ENCODE measurements around the gene PPP6R2.

The PPP6R2 gene

DNA sequence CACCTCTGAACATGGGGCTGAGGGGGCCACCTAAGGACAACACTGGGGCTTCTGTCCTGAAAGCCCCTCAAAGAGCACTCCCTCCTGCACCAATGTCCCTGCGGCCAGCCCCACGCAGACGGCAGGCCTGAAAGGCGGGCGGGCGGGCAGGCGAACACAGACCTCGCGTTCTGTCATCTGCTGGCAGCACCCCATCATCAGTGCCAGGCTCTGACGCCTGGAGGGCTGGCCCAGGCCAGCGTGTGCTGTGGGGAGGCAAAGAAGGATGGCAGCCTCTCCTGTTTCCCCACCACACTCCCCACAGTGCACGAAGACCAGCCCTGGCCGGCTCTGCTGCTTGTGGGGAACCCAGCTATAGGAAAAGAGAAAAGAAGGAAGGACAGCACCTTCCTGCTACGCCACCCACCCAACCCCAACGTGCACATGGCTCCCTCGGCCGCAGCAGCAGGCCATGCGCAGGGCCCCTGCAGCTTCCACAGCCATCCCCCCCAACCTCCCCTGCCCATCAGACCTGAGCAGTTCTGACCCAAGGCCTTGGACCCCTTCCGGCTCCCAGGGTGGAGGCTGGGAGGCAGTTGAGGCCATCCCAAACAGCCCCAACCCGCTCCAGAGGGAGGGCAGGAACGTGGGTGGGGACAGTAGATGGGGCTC is 128.2 kb downstream of the PPP6R2 start:
- H3K27ac ChIP-seq = no peak overlapping the region
- H3K4me3 ChIP-seq = no peak overlapping the region
- TF ChIP-seq, protein P1, sequence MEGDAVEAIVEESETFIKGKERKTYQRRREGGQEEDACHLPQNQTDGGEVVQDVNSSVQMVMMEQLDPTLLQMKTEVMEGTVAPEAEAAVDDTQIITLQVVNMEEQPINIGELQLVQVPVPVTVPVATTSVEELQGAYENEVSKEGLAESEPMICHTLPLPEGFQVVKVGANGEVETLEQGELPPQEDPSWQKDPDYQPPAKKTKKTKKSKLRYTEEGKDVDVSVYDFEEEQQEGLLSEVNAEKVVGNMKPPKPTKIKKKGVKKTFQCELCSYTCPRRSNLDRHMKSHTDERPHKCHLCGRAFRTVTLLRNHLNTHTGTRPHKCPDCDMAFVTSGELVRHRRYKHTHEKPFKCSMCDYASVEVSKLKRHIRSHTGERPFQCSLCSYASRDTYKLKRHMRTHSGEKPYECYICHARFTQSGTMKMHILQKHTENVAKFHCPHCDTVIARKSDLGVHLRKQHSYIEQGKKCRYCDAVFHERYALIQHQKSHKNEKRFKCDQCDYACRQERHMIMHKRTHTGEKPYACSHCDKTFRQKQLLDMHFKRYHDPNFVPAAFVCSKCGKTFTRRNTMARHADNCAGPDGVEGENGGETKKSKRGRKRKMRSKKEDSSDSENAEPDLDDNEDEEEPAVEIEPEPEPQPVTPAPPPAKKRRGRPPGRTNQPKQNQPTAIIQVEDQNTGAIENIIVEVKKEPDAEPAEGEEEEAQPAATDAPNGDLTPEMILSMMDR (IDR thresholded peaks at IDR 0.05) = no peak
- no peak for DNase-seq (ENCODE audit: low spot score)

DNA sequence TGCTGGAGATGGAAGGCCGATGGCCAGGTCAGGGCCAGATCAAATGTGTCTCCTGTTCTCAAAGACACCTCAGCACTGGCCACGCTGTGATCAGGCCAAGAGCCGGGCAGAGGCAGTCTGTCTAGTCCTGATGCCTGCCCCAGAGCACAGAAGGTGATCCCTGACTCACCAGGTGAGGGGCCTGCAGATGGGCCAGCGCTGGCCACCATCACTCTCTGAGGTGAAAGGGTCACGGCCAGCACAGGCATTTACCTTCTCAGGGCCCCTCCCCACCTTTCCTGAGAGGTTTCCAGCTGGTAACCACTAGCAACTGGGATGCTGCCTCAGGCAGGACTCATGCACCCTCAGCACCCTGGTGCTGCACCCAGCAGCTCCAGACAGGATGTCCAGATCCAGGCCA is 128.8 kb downstream of the PPP6R2 start:
- TF ChIP-seq, protein P1 (IDR thresholded peaks at IDR 0.05) = no peak
- Histone ChIP-seq H3K4me3 (peak overlapping the region; percentile 92), H3K27ac (no peak overlapping the region)
- DNase-seq (ENCODE audit: low spot score) = no peak

DNA sequence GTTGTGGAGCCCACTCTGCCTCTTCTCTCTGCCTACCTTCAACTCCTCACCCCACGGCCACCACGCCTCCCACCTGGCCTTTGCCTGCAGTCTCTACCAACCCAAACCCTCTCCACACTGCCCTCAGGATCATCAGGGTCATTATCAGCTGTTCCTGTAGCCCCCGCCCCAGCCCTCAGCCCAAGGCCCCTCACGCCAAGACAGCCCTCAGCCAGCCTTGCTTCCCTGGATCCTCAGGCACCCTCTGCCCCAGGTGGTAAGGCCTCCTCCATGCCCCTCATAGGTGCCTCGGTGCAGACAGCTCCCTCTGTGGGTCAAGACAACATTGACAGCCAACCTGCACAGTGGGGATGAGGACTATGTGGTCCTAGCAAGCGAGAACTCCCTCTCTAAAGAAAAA is 130.0 kb downstream of the PPP6R2 start:
- Histone ChIP-seq H3K4me3 (peak overlapping the region; percentile 92), H3K27ac (no peak overlapping the region)
- DNase-seq (ENCODE audit: low spot score) = no peak
- TF ChIP-seq, protein P1 (IDR thresholded peaks at IDR 0.05) = no peak

DNA sequence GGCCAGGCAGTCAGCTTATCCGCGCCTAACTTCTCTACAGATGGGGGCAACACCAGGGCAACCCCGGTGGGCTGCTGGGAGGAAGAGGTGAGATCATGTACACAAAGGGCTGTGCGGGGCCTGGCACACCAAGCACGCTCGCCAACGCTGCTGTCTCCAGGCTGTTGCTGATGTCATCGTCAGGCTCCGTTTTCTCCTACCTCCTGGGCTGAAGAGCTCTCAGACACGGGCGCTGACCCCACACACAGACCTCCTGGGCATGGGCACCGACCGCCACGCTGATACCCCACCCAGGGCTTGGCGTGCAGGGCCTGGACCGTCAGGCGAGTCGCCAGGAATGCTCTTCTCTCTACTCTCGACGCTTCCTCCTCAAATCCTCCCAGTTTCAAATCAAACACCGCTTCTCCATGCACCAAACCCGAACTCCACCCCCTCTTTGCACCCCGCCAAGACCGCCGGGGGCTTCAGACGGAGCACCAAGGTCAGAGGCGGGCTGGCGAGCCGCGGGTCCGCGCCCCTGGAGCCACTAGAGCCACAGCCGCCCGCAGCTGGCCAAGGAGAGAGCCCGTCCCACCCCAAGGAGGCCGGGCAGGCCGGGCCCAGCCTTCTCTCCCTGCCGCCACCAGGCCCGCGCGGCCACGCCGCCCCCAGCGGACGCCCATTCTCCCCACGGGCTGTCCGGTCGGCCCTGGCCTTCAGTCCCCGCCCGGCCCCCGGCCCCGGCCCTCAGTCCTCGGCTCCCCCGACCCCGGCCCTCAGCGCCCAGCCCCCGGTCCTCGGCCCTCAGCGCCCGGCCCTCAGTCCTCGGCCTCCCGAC is 130.9 kb downstream of the PPP6R2 start:
- peak overlapping the region; percentile 70 to 85 for H3K27ac ChIP-seq
- H3K4me3 ChIP-seq = peak overlapping the region; percentile 92
- TF ChIP-seq, protein P1 (IDR thresholded peaks at IDR 0.05) = no peak
- DNase-seq (ENCODE audit: low spot score) = no peak

DNA sequence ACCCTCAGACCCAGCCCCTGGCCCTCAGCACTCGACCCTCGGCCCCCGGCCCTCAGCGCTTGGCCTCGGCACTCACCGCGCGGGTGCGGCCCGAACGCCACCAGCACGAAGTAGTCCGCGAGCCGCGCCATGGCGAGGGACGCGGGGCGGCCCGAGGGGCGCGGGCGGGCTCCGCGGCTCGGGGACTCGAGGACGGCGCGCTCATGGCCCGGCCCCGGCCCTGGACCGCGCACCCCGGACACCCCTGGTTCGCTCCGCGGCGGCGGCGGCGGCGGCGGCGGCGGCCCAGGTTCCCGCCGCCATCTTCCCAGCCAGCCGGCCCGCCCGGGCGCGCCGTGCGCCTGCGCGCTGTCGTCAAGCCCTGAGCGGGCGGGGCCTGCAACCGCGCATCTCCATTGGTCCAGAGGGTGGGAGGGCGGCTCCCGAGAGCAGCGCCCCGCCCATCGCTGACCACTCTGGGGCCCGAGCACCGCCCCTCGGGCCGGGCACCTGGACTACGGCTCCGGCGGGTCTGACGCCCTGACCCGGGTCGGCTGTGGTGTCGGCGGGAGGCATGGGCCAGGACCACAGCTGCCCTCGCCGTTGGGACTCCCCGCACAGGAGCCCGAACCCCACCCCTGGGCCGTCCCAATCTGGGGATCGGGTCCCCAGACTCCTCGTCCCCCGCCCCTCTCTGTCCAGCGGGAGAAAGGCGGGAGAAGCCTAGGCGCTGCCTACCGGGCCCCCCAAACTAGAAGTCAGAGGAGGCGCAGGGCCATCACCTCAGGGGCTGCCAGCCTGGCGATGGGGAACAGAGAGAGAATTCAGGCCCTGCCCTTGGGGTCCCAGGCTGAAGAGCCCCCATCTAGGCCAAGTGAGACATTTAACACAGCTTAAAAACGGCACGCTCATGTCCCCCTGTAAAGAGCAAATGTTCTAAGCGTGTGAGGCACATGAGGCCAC is 131.9 kb downstream of the PPP6R2 start, which contains the start of gene SBF1:
Gene SBF1, minus strand, starts transcription at position 326 of the 942 bp plus-strand sequence. Its CDS starts 195 bp downstream, at position 131.
- TF ChIP-seq, protein P1 (IDR thresholded peaks at IDR 0.05) = no peak
- Histone ChIP-seq H3K4me3 (peak within 1 kb of the TSS; percentile 92), H3K27ac (peak within 1 kb of the TSS; percentile 78 to 85)
- DNase-seq (ENCODE audit: low spot score) = peak; percentile 89

DNA sequence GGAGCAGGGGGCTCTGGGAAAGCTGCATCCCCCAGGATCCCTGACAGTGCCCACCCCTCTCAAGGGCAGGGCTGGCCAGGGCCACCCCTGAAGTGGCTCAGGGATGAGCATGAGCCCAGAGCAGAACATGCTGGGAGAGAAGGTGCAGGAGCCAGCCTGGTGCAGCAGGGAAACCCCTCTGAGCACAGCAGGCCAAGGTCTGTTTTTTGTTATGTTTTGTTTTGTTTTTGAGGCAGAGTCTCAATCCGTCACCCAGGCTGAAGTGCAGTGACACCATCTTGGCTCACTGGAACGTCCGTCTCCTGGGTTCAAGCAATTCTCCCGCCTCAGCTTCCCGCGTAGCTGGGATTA is 132.5 kb downstream of the PPP6R2 start:
- DNase-seq (ENCODE audit: low spot score) = no peak
- TF ChIP-seq, protein P1 (IDR thresholded peaks at IDR 0.05) = no peak
- H3K4me3 ChIP-seq = peak overlapping the region; percentile 92
- H3K27ac ChIP-seq = no peak overlapping the region

All from coronary artery (tissue), 2 donors.